Osteoblast (primary cell): Measurements from ENCODE around the gene KNSTRN. TPM values are rescaled to one million over a fixed set of nuclear protein-coding genes. Genes with fewer than 3 reads are reported as not detected.

Experiments
- DNase-seq: peaks from one replicate; pipeline ENCODE4 v3.0.0; 2011; ENCODE audit warnings: low spot score, mixed read lengths; ENCODE audit not compliant: insufficient read length; ENCODE audit errors: missing footprints
- H2AFZ ChIP-seq: 2 replicates; pipeline ENCODE4 v1.6.0; 2011; ENCODE audit warnings: mild to moderate bottlenecking, low read length
- H3K27ac ChIP-seq: 2 replicates; pipeline ENCODE4 v1.5.1; 2011; ENCODE audit warnings: mild to moderate bottlenecking, low read depth, low read length, moderate library complexity
- H3K27me3 ChIP-seq: 2 replicates; pipeline ENCODE4 v1.6.0; 2012; ENCODE audit warnings: mild to moderate bottlenecking, control low read depth, inconsistent platforms, low read length, moderate library complexity; ENCODE audit not compliant: insufficient read depth
- H3K36me3 ChIP-seq: 2 replicates; pipeline ENCODE4 v1.5.1; 2011; ENCODE audit warnings: mild to moderate bottlenecking, low read length, control low read depth, moderate library complexity; ENCODE audit not compliant: insufficient read depth
- H3K4me1 ChIP-seq: 2 replicates; pipeline ENCODE4 v1.5.1; 2011; ENCODE audit warnings: mild to moderate bottlenecking, low read length, control low read depth, moderate library complexity; ENCODE audit not compliant: insufficient read depth
- H3K4me2 ChIP-seq: 2 replicates; pipeline ENCODE4 v1.6.0; 2011; ENCODE audit warnings: mild to moderate bottlenecking, low read length; ENCODE audit not compliant: insufficient read depth
- H3K4me3 ChIP-seq: fragments of 200-600 bp; sonication (generic); 3 replicates; pipeline ENCODE4 v1.5.1; 2012; ENCODE audit warnings: mild to moderate bottlenecking, low read length, inconsistent platforms; ENCODE audit not compliant: insufficient read depth
- H3K79me2 ChIP-seq: 2 replicates; pipeline ENCODE4 v1.6.0; 2012; ENCODE audit warnings: mild to moderate bottlenecking, low read length, control low read depth, inconsistent platforms; ENCODE audit not compliant: insufficient read depth
- H3K9me3 ChIP-seq: 2 replicates; pipeline ENCODE4 v1.5.1; 2011; ENCODE audit warnings: low read depth, low read length, control low read depth
- H4K20me1 ChIP-seq: 2 replicates; pipeline ENCODE4 v1.6.0; 2012; ENCODE audit warnings: mild to moderate bottlenecking, low read length, control low read depth; ENCODE audit not compliant: insufficient read depth
- CTCF ChIP-seq: IDR thresholded peaks from 2 replicates; pipeline ENCODE4 v1.5.1; 2011; ENCODE audit warnings: mild to moderate bottlenecking, low read depth, low read length, moderate library complexity; ENCODE audit errors: extremely low read depth
- total RNA-seq: library from RNA; depleted of rRNA; stranded (reverse); fragments of >200 nt; gene quantifications from 2 replicates; pipeline ENCODE4 v1.2.3, GENCODE V29; 2012

The KNSTRN gene
- total RNA-seq, 1 donor, result 19.9 TPM

DNA sequence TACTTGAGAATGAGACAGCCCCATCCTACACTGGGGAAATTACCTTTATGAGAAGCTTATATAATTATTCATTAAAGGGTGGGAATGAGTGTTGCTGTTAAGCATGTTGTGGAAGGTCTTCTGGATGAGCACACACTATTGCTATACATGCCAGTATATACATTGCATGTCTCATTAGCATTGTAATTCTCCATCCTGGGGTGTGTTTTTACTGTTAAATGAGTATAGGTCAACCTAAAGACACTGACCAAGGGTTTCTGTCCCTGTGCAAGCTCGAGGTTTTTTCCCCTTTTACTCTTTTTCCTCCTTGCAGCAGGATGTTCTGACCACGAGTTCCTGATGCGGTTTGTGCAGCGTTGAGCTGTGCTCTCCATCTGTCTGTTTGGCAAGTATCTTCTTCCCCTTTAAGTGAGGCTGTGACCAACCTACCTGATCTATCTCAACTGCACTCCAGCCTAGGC is 15.9 kb downstream of the KNSTRN start:
- Histone ChIP-seq H3K36me3 (peaks cover 7% of the 10 kb centered on the region), H3K79me2 (no peaks in the 10 kb centered on the region), H3K4me2 (peak overlapping the region; percentile 1), H3K9me3 (no peaks in the 10 kb centered on the region), H4K20me1 (no peaks in the 10 kb centered on the region), H3K27me3 (no peaks in the 10 kb centered on the region), H3K27ac (no peak overlapping the region), H3K4me3 (no peak overlapping the region), H3K4me1 (no peaks in the 10 kb centered on the region), H2AFZ (no peak overlapping the region)
- no peak for TF ChIP-seq CTCF
- DNase-seq, result no peak

DNA sequence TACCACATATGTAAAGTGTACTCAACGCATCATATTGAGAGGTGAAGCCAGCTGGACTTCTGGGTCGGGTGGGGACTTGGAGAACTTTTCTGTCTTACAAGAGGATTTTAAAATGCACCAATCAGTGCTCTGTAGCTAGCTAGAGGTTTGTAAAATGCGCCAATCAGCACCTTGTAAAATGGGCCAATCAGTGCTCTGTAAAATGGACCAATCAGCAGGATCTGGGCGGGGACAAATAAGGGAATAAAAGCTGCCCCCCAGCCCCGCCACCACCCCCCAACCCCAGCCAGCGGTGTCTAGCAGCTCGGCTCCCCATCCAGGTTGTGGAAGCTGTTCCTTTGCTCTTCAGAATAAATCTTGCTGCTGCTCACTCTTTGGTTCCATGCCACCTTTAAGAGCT is 16.8 kb downstream of the KNSTRN start:
- Histone ChIP-seq H2AFZ (no peak overlapping the region), H3K36me3 (no peaks in the 10 kb centered on the region), H3K4me1 (no peaks in the 10 kb centered on the region), H3K4me3 (no peak overlapping the region), H4K20me1 (no peaks in the 10 kb centered on the region), H3K27ac (no peak overlapping the region), H3K9me3 (no peaks in the 10 kb centered on the region), H3K27me3 (no peaks in the 10 kb centered on the region), H3K4me2 (no peak overlapping the region), H3K79me2 (no peaks in the 10 kb centered on the region)
- DNase-seq, result no peak
- TF ChIP-seq CTCF, result no peak

DNA sequence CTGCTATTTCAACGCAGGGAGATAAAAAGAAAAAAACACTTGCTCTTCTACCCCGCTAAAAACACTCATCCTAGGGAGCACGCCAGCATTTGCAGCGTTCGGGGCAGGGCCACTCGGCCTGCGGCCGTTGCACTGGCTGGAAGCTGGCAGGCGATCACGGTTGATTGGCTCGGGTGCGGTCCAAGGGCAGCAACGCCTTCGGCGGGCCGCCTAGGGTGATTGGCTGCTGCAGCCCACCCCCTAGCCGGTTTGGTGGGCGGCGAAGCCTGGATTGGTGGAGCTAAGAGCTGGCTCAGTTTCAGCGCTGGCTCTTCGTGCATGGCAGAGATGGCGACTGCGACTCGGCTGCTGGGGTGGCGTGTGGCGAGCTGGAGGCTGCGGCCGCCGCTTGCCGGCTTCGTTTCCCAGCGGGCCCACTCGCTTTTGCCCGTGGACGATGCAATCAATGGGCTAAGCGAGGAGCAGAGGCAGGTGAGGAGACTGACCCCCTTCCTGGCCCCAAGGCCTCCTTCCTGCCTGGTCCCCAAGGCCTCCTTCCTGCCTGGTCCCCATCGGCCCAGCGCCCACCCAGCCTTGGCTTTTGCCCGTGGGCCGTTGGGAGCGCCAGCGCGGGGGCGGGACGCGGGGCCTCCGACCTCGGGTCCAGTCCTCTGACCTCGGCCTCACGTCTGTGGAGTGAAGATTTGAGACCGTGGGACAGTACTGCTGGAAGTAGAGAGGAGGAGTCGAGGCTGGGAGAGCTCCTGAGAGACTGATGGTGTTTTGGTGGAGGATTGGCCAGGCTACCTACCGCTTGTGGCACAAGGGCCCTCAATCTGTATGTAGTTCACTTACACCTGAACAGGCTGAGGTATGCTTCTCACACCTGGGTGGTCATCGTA is 23.2 kb downstream of the KNSTRN start, which contains the start of gene IVD:
IVD (plus strand) TSS at position 295 of the 881 bp plus-strand sequence; CDS start at position 328, 33 bp downstream.
- Histone ChIP-seq H3K36me3 (peaks cover 25% of the 10 kb centered on the region), H4K20me1 (no peaks in the 10 kb centered on the region), H2AFZ (peak within 1 kb of the TSS; percentile 95), H3K9me3 (no peaks in the 10 kb centered on the region), H3K4me3 (peak within 1 kb of the TSS; percentile 95), H3K4me1 (peaks cover 21% of the 10 kb centered on the region), H3K27ac (peak within 1 kb of the TSS; percentile 80), H3K27me3 (no peaks in the 10 kb centered on the region), H3K79me2 (peaks cover 23% of the 10 kb centered on the region), H3K4me2 (peak within 1 kb of the TSS; percentile 99)
- no peak for TF ChIP-seq CTCF
- peak; percentile 100 for DNase-seq

GRCh38 chr15:40407330-40407990 is 24.9 kb downstream of the KNSTRN start:
- peaks cover 43% of the 10 kb centered on the region for H3K36me3 ChIP-seq
- H3K4me1 ChIP-seq, result peaks cover 21% of the 10 kb centered on the region
- H2AFZ ChIP-seq, result no peak overlapping the region
- peaks cover 23% of the 10 kb centered on the region for H3K79me2 ChIP-seq
- H3K4me2 ChIP-seq, result peak overlapping the region; percentile 45
- H3K9me3 ChIP-seq, result no peaks in the 10 kb centered on the region
- H3K27me3 ChIP-seq, result no peaks in the 10 kb centered on the region
- H3K4me3 ChIP-seq, result no peak overlapping the region
- no peak overlapping the region for H3K27ac ChIP-seq
- peak; percentile 31 for DNase-seq
- H4K20me1 ChIP-seq, result peaks cover 4% of the 10 kb centered on the region
- TF ChIP-seq CTCF, result no peak
